Astrocyte of the hippocampus (primary cell): ENCODE measurements around the gene WDR33.
"Not testable (repeated sequence)": the region's sequence is repeated elsewhere in the genome, so short reads cannot be mapped to it uniquely, and the experiment has no call there.

Experiments
- DNase-seq: peaks from one replicate; pipeline ENCODE4 v3.0.0; 2011; ENCODE audit warnings: low read depth, low spot score

The WDR33 gene

DNA sequence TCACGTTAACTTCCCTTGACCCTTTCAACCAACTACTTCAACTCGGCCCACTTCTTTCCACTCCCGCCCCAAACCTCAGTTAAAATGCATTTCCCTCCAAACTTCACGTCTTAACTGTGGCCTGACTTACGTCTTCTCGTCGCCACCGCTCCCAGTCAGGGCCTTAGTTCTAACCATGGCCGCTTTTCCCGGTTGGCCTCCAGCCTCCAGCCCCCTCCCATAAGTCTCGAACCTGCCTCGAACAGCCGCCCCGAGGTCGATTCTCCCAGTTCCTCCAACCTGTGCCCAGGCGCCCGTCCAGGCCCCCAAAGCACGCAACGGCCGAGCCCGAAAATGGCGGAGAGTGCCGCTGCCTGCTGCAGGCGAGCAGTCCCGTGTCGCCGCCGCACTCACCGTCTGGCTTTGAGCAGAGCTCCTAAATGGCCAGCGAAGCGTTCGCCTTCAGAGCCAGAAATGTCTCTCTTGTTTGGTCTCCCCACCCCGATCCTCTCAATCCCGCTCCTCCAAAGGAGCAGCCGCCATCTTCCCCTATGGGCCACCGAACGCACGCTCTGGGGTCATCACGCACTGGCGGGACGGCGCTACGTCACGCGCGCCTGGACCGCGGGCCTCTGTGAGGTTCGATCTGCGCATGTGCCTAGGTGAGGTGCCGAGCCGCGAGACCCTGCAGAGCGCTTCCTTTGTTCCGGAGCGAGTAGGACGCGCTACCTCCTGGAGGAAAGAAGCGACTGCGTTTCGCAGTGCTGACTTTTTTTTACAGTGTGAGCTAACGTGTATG lies at the start of gene WDR33:
Gene WDR33 (minus strand): TSS at position 553 of the 778 bp plus-strand sequence. CDS start 40,190 bp downstream, outside the sequence.
- DNase-seq, result peak; percentile 96

DNA sequence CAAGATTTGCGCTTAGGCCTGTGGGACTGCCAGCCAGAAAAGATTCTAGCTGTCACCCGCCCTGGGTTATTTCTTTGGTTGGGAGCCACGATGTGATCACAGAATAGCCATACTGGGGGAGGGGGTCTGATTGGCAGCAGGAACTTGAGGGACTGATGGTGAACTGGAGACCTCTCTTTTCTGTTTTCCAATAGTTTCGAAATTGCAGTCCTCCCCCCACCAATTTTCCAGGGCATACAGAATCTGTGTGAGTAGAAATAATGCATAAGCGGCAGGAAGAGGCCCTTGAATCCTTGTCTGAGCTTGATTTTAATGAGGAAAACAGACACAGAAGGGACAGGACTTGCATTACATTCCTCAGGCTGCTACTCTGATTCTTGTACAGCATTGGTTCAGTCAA lies 49.2 kb upstream of the WDR33 start:
- DNase-seq, result peak; percentile 10

GRCh38 chr2:127859712-127860085 lies 48.7 kb upstream of the WDR33 start:
- peak; percentile 24 for DNase-seq

GRCh38 chr2:127857265-127857808 lies 46.4 kb upstream of the WDR33 start:
- no peak for DNase-seq

GRCh38 chr2:127853671-127854070 lies 42.7 kb upstream of the WDR33 start:
- DNase-seq, result no peak

GRCh38 chr2:127852388-127852787 lies 41.4 kb upstream of the WDR33 start:
- DNase-seq, result no peak

GRCh38 chr2:127847931-127848330 lies 37.0 kb upstream of the WDR33 start:
- no peak for DNase-seq

GRCh38 chr2:127844973-127845372 lies 34.0 kb upstream of the WDR33 start:
- no peak for DNase-seq

GRCh38 chr2:127843677-127844076 lies 32.7 kb upstream of the WDR33 start:
- DNase-seq, result no peak

- DNase-seq, result no peak
These were observed 30.7 kb upstream of the WDR33 start for GRCh38 chr2:127841466-127842178.

GRCh38 chr2:127840893-127841292 lies 29.9 kb upstream of the WDR33 start:
- no peak for DNase-seq

GRCh38 chr2:127834951-127835350 lies 24.0 kb upstream of the WDR33 start:
- DNase-seq, result no peak

- DNase-seq, result no peak
These were observed 18.9 kb upstream of the WDR33 start for GRCh38 chr2:127829845-127830246.

GRCh38 chr2:127826708-127827107 lies 15.7 kb upstream of the WDR33 start:
- not testable (repeated sequence) for DNase-seq

GRCh38 chr2:127826047-127826446 lies 15.1 kb upstream of the WDR33 start:
- no peak for DNase-seq

DNA sequence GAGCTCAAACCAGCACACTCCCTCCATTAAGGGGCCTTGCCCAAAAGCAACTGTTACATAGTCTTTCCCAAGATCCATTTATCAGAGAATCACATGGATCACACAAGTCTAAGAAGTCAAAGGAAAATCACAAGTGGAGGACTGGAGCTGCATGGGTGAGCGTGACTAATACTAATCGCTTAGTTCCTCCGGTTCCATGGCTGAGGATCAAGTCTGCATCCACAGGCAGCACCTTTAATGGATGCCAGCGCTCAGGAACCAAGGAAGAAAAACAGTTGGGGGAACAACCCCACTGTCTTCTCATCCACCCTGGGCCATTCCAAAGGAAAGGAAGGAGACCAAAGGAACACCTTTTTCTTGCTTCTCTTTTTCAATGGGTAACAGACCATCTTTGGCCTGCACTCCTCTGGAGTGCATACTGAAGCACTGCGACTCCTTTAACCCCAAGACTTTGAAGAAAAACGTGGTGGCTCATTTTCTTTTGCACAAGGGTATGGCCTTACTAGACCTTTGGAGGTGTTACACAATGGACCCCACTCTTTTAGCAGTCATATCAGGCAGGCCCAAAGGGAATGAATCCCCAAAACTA lies 9.2 kb upstream of the WDR33 start:
- peak; percentile 19 for DNase-seq

GRCh38 chr2:127818794-127819425 lies 7.9 kb upstream of the WDR33 start:
- no peak for DNase-seq

DNA sequence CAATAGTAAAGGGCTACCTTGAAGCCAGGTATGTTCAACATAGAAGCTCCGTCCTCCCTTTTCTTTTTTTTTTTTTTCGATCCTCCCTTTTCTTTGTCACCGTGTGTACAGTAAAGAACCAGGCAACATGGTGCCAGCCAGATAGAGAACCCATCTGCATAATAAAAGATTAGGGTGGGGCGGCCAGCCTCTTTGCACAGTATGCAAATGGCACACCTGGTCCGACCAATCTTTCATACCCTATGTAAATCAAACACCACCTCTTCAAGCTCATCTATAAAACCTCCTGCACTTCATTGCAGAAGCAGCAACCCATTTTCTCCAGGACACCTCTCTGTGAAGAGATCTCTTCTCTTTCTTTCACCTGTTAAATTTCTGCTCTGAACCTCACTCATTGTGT lies 7.3 kb upstream of the WDR33 start:
- DNase-seq, result no peak

- no peak for DNase-seq
These were observed 3.7 kb upstream of the WDR33 start for GRCh38 chr2:127814677-127815076.

GRCh38 chr2:127812441-127812840 lies 1.5 kb upstream of the WDR33 start:
- not testable (repeated sequence) for DNase-seq

DNA sequence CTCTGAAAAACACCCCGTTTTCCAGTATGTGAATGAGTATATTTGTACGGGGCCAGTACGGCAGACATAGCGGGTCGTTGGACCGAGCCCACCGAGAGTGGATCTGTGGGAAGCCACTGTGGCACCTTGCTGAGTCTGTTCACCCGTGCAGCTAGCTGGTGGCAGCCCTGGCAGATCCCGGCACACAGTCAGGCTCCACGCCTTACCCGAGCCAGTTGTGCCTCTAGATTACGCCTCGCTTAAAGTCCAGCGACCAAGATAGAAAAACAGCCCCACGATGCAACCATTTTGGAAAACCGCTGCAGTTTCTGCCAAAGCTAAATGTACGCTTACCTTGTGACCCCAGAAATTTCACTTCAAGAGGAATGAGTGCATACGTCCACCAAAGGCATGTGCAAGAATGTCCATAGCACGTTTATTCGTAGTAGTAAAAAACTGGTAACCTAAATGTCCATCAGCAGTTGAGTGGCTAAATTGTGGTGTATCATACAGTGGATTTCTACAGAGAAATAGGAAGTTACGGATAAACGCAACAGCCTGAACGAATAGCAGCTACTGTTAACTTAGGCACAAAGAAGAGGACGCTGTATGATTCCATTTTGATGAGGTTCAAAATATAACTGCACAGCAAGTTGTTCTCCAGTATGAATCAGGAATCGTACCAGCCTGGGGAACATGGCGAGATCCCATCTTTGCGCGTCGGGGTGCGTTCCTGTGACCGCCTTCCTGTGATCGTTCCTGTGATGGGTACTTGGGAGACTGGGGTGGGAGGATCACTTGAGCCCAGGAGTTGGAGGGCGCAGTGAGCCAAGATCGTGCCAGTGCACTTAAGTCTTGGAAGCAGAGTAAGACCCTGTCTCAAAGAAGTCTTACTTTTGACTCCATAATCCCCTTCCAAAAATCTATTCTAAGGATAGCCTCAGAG lies 688 bp upstream of the WDR33 start:
- DNase-seq, result no peak
